Lung (tissue), 12 donors: ENCODE results near the gene MAP3K7. TPM values are rescaled to one million over a fixed set of nuclear protein-coding genes. Genes with fewer than 3 reads are reported as not detected.

Experiments
- ATAC-seq: fragments of 200-7000 bp; cut with Tn5 transposase; one replicate; pipeline ENCODE4 v1.9.1; 2020; ENCODE audit warnings: moderate number of reproducible peaks; ENCODE audit not compliant: insufficient read depth, low FRiP score
- DNase-seq, 3 donors: peaks; one replicate each; pipeline ENCODE4 v3.0.0-alpha.2; 2013 to 2017
- H3K27ac ChIP-seq, 2 donors: one replicate each; pipeline ENCODE4 v1.5.1; 2013; ENCODE audit warnings: mild to moderate bottlenecking in 2 of 2, moderate library complexity in 2 of 2, control low read depth in 1 of 2, inconsistent platforms in 1 of 2, low read depth in 1 of 2, low read length in 1 of 2
- H3K27me3 ChIP-seq, 3 donors: one replicate each; pipeline ENCODE4 v1.5.1; 2013; ENCODE audit warnings: low read length in 2 of 3; ENCODE audit not compliant: control insufficient read depth in 3 of 3, insufficient read depth in 3 of 3
- H3K36me3 ChIP-seq, 4 donors: one replicate each; pipeline ENCODE4 v1.5.1; 2013; ENCODE audit warnings: low read length in 4 of 4, mild to moderate bottlenecking in 1 of 4, moderate library complexity in 1 of 4; ENCODE audit not compliant: control insufficient read depth in 4 of 4, insufficient read depth in 4 of 4
- H3K4me1 ChIP-seq, 5 donors: one replicate each; pipeline ENCODE4 v1.5.1; 2013; ENCODE audit warnings: low read length in 5 of 5, mild to moderate bottlenecking in 2 of 5, moderate library complexity in 1 of 5; ENCODE audit not compliant: control insufficient read depth in 5 of 5, insufficient read depth in 5 of 5
- H3K4me3 ChIP-seq: one replicate; pipeline ENCODE4 v1.5.1; 2013; ENCODE audit warnings: mild to moderate bottlenecking, control low read depth, moderate library complexity
- H3K9ac ChIP-seq, 2 donors: one replicate each; pipeline ENCODE4 v1.5.1; 2013; ENCODE audit warnings: low read length in 2 of 2, control low read depth in 1 of 2; ENCODE audit not compliant: insufficient read depth in 1 of 2
- H3K9me3 ChIP-seq, 4 donors: one replicate each; pipeline ENCODE4 v1.5.1; 2013; ENCODE audit warnings: low read length in 3 of 4, mild to moderate bottlenecking in 1 of 4, moderate library complexity in 1 of 4; ENCODE audit not compliant: control insufficient read depth in 4 of 4, insufficient read depth in 3 of 4
- WGBS, 2 donors: extraction: QIAGEN DNeasy Blood & Tissue Kit; methylation state at CpG; one replicate each; pipeline ENCODE4 v1.1.7; 2013; 5-methylcytosine and 5-hydroxymethylcytosine counted together
- polyA plus RNA-seq, 2 donors: library from polyadenylated mRNA; stranded (reverse); fragments of 200-250 nt; gene quantifications; one replicate each; pipeline ENCODE4 v1.2.1, GENCODE V29; 2013
- total RNA-seq, 2 donors: library from RNA; depleted of rRNA in 1 of 2; stranded (reverse); fragments of >200 nt in 1 of 2; gene quantifications; one replicate each; pipeline ENCODE4 v1.2.1, GENCODE V29; 2014 to 2021
- TF ChIP-seq, protein P1 (sequence below): IDR thresholded peaks from 2 replicates; pipeline ENCODE4 v1.5.1; 2012; ENCODE audit warnings: mild to moderate bottlenecking; ENCODE audit errors: control extremely low read depth, extremely low read depth
- donor health status: control.
- donor health status: control.
- donor health status: Bipolar disorder and iron deficiency.
- donor health status: healthy.
- donor health status: DM: yes; HTN: yes; CAD: no.

The MAP3K7 gene
- total and polyA plus RNA-seq, 4 donors = 10.5 to 45.8 (median 15.7) TPM

DNA sequence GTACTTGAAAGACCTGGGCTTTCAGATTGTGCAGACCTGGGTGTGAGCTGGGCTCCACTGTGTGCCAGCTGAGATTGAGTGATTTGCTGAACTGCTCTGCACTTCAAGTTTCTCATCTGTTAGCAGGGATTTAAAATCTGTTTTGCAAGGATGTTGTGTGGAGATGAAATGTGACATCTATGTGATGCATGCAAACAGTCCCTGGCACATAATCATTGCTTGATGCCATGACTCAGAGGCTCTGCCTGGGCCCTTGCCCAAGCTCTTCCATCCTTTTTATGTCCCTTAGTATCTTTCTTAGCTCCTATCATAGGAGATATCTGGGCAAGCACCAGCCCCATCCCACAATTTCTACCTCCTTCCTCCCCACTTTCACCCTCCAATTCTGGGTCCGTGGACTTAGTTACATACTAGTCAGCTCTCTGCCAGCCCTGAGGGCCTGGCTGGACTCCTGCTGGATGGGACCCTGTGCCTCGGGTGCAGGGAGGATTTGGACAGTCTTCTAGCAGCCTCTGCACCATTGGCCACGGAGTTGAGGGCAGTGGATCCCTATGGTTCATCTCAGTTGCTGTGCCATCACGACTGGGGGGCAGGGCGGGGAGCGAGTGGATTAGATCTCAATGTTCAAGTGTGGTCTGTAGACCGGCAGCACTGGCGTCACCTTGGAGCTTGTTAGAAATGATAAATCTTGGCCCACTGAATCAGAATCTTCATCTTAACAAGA lies 103.6 kb downstream of the MAP3K7 start:
- Histone ChIP-seq H3K27me3 (no peaks in the 10 kb centered on the region), H3K9me3 (no peaks in the 10 kb centered on the region), H3K36me3 (no peaks in the 10 kb centered on the region), H3K4me1 (peaks cover 0 to 4% (median 0%) of the 10 kb centered on the region in 5 donors), H3K4me3 (no peak overlapping the region), H3K27ac (no peak overlapping the region), H3K9ac (no peak overlapping the region)
- ATAC-seq (no peak), DNase-seq (no peak)
- 88 to 92% methylated on average over 8 of the region's 8 CpGs for WGBS, 2 donors
- TF ChIP-seq, protein P1, sequence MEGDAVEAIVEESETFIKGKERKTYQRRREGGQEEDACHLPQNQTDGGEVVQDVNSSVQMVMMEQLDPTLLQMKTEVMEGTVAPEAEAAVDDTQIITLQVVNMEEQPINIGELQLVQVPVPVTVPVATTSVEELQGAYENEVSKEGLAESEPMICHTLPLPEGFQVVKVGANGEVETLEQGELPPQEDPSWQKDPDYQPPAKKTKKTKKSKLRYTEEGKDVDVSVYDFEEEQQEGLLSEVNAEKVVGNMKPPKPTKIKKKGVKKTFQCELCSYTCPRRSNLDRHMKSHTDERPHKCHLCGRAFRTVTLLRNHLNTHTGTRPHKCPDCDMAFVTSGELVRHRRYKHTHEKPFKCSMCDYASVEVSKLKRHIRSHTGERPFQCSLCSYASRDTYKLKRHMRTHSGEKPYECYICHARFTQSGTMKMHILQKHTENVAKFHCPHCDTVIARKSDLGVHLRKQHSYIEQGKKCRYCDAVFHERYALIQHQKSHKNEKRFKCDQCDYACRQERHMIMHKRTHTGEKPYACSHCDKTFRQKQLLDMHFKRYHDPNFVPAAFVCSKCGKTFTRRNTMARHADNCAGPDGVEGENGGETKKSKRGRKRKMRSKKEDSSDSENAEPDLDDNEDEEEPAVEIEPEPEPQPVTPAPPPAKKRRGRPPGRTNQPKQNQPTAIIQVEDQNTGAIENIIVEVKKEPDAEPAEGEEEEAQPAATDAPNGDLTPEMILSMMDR = no peak

GRCh38 chr6:90480666-90481065 lies 106.2 kb downstream of the MAP3K7 start:
- DNase-seq = no peak
- TF ChIP-seq, protein P1 = no peak
- 78 to 88% methylated on average over 4 of the region's 4 CpGs for WGBS, 2 donors

GRCh38 chr6:90479603-90479926 lies 107.3 kb downstream of the MAP3K7 start:
- no peaks in the 10 kb centered on the region for H3K9me3 ChIP-seq

More at GRCh38 chr6:90480666-90481065, 106.2 kb downstream of the MAP3K7 start:
- no peaks in the 10 kb centered on the region for H3K27me3 ChIP-seq
- ATAC-seq = no peak
- no peaks in the 10 kb centered on the region for H3K36me3 ChIP-seq
- H3K9ac ChIP-seq = no peak overlapping the region
- H3K27ac ChIP-seq = no peak overlapping the region
- H3K4me3 ChIP-seq = no peak overlapping the region
- peaks cover 0 to 4% (median 0%) of the 10 kb centered on the region in 5 donors for H3K4me1 ChIP-seq
- H3K9me3 ChIP-seq = no peaks in the 10 kb centered on the region

More at GRCh38 chr6:90479603-90479926, 107.3 kb downstream of the MAP3K7 start:
- no peaks in the 10 kb centered on the region for H3K36me3 ChIP-seq
- H3K27me3 ChIP-seq = no peaks in the 10 kb centered on the region
- 84 to 96% methylated on average over 1 of the region's 1 CpG for WGBS, 2 donors
- no peak overlapping the region for H3K27ac ChIP-seq
- peaks cover 0 to 4% (median 0%) of the 10 kb centered on the region in 5 donors for H3K4me1 ChIP-seq
- ATAC-seq = no peak
- H3K9ac ChIP-seq = no peak overlapping the region
- TF ChIP-seq, protein P1 = no peak
- no peak for DNase-seq
- H3K4me3 ChIP-seq = no peak overlapping the region
